K562 (cell line): Measurements from ENCODE around the gene DNASE1L2. TPM values are rescaled to one million over a fixed set of nuclear protein-coding genes. Genes with fewer than 3 reads are reported as not detected.
A peak's percentile ranks its signal among the peaks of the same experiment; 100 is the strongest.

Experiments used
- CHD1 ChIP-seq: fragments of 200-600 bp; sonication (generic); IDR thresholded peaks from one replicate; pipeline ENCODE4 v1.6.1; 2012; ENCODE audit warnings: mild to moderate bottlenecking, moderate library complexity, low read length, inconsistent platforms
- CXXC5 ChIP-seq: fragments of 250-450 bp; sonication (Bioruptor Pico); IDR thresholded peaks from 2 replicates; pipeline ENCODE4 v1.8.0; 2022; ENCODE audit warnings: inconsistent platforms, mild to moderate bottlenecking, moderate library complexity
- HEY1 ChIP-seq: fragments of 250-450 bp; sonication (Bioruptor Pico); IDR thresholded peaks from 2 replicates; pipeline ENCODE4 v1.5.0; 2020; ENCODE audit warnings: mild to moderate bottlenecking, moderate library complexity, borderline replicate concordance
- KAT8 ChIP-seq: fragments of 450-650 bp; IDR thresholded peaks from 2 replicates; pipeline ENCODE4 v1.6.1; 2016; ENCODE audit warnings: low read depth, mild to moderate bottlenecking
- KHSRP ChIP-seq: fragments of 450-650 bp; IDR thresholded peaks from 2 replicates; pipeline ENCODE4 v1.6.1; 2017
- MEIS2 ChIP-seq: fragments of 450-650 bp; IDR thresholded peaks from 2 replicates; pipeline ENCODE4 v1.6.1; 2014; ENCODE audit warnings: mild to moderate bottlenecking; ENCODE audit not compliant: partially characterized antibody
- MTA1 ChIP-seq: fragments of 450-650 bp; IDR thresholded peaks from 2 replicates; pipeline ENCODE4 v1.6.1; 2017; ENCODE audit warnings: borderline replicate concordance
- MYC ChIP-seq, 2 experiments: fragments of 250-450 bp in 1 of 2; sonication (Bioruptor Pico) in 1 of 2; IDR thresholded peaks; 2 replicates each; pipeline versions ENCODE4 v1.5.1 to v1.6.1; 2012 to 2021; ENCODE audit warnings: low read depth in 2 of 2, borderline replicate concordance in 1 of 2, improper control_type of control experiment in 1 of 2, low read length in 1 of 2, mild to moderate bottlenecking in 1 of 2, moderate library complexity in 1 of 2
- NCOR1 ChIP-seq: fragments of 450-650 bp; IDR thresholded peaks from 2 replicates; pipeline ENCODE4 v1.6.1; 2016; ENCODE audit warnings: mild to moderate bottlenecking, moderate library complexity
- OTX1 ChIP-seq: fragments of 450-650 bp; formaldehyde crosslinking; IDR thresholded peaks from 2 replicates; pipeline ENCODE4 v1.4.0; 2022; ENCODE audit warnings: mild to moderate bottlenecking
- SOX6 ChIP-seq: fragments of 450-650 bp; IDR thresholded peaks from 2 replicates; pipeline ENCODE4 v1.6.1; 2014; ENCODE audit warnings: mild to moderate bottlenecking
- TAF1 ChIP-seq: IDR thresholded peaks from 2 replicates; pipeline ENCODE4 v1.6.1; 2011; ENCODE audit warnings: mild to moderate bottlenecking, low read length, moderate library complexity; ENCODE audit not compliant: insufficient read depth, control insufficient read depth, severe bottlenecking; ENCODE audit errors: extremely low read depth
- TRIM28 ChIP-seq: fragments of 450-650 bp; IDR thresholded peaks from 2 replicates; pipeline ENCODE4 v1.6.1; 2017
- YY1 ChIP-seq, 3 experiments: IDR thresholded peaks; 2 replicates each; pipeline ENCODE4 v1.6.1; 2011; ENCODE audit warnings: low read length in 2 of 3, mild to moderate bottlenecking in 2 of 3, moderate library complexity in 2 of 3, borderline replicate concordance in 1 of 3, control low read depth in 1 of 3, low read depth in 1 of 3; ENCODE audit not compliant: insufficient read depth in 3 of 3, insufficient replicate concordance in 2 of 3, control insufficient read depth in 1 of 3, insufficient read length in 1 of 3; ENCODE audit errors: extremely low read depth in 1 of 3
- ZFP1 ChIP-seq: fragments of 450-650 bp; formaldehyde crosslinking; IDR thresholded peaks from 2 replicates; pipeline ENCODE4 v1.4.0; 2020; ENCODE audit warnings: mild to moderate bottlenecking, mixed read lengths
- ZKSCAN1 ChIP-seq: fragments of 150-350 bp; IDR thresholded peaks from 2 replicates; pipeline ENCODE4 v1.6.1; 2016; ENCODE audit warnings: low read depth, low read length
- ZNF12 ChIP-seq: sonication (generic); formaldehyde crosslinking; IDR thresholded peaks from 2 replicates; pipeline ENCODE4 v1.4.0; 2020; ENCODE audit warnings: mild to moderate bottlenecking, missing genetic modification reagents
- ZNF165 ChIP-seq: fragments of 250-450 bp; sonication (Bioruptor Pico); IDR thresholded peaks from 2 replicates; pipeline ENCODE4 v1.4.0; 2020; ENCODE audit warnings: borderline replicate concordance
- ZNF174 ChIP-seq: fragments of 250-450 bp; sonication (Bioruptor Pico); IDR thresholded peaks from 2 replicates; pipeline ENCODE4 v1.4.0; 2020; ENCODE audit warnings: mild to moderate bottlenecking
- ZNF561 ChIP-seq: fragments of 450-650 bp; formaldehyde crosslinking; conservative IDR thresholded peaks from 2 replicates; pipeline ENCODE4 v1.4.0; 2020; ENCODE audit warnings: mild to moderate bottlenecking, moderate library complexity
- polyA plus RNA-seq, 8 experiments: library from polyadenylated mRNA; depleted of rRNA in 4 of 8; stranded (reverse) in 5 of 8; unstranded in 3 of 8; fragments of >200 nt; fragmentation: Nextera tagmentation in 2 of 8; fragmentation: Illumina TruSeq in 1 of 8; extraction: Ambion mirVana in 2 of 8; extraction: Trizol in 1 of 8; gene quantifications; 2 replicates each; pipeline versions ENCODE4 v1.2.1 to v1.2.3, GENCODE V29; 2011 to 2014; ENCODE audit warnings: inconsistent platforms in 1 of 8, missing spikeins in 1 of 8
- total RNA-seq, 7 experiments: library from RNA; depleted of rRNA in 6 of 7; stranded (reverse); fragments of >200 nt in 6 of 7; fragmentation: Illumina TruSeq in 2 of 7; extraction: Trizol in 2 of 7; gene quantifications; 2 replicates each; pipeline versions ENCODE4 v1.2.1 to v1.2.3, GENCODE V29; 2011 to 2021; ENCODE audit warnings: low replicate concordance in 1 of 7
- TF ChIP-seq, protein P1 (sequence below): fragments of 250-450 bp; sonication (Bioruptor Pico); IDR thresholded peaks from 2 replicates; pipeline ENCODE4 v1.8.0; 2022; ENCODE audit warnings: inconsistent platforms
- TF ChIP-seq, protein P2 (sequence below): fragments of 150-350 bp; conservative IDR thresholded peaks from 2 replicates; pipeline ENCODE4 v1.6.1; 2014; ENCODE audit warnings: low read length
- TF ChIP-seq, protein P3 (sequence below): fragments of 250-450 bp; sonication (Bioruptor Pico); IDR thresholded peaks from 2 replicates; pipeline ENCODE4 v1.4.0; 2020

The DNASE1L2 gene
- total and polyA plus RNA-seq, 9 of the 15 experiments (the other 6 are each of a cell fraction or from before 2014, with no cell fraction given) = 0.08 to 2.7 (median 1.7) TPM; not detected in 1

DNA sequence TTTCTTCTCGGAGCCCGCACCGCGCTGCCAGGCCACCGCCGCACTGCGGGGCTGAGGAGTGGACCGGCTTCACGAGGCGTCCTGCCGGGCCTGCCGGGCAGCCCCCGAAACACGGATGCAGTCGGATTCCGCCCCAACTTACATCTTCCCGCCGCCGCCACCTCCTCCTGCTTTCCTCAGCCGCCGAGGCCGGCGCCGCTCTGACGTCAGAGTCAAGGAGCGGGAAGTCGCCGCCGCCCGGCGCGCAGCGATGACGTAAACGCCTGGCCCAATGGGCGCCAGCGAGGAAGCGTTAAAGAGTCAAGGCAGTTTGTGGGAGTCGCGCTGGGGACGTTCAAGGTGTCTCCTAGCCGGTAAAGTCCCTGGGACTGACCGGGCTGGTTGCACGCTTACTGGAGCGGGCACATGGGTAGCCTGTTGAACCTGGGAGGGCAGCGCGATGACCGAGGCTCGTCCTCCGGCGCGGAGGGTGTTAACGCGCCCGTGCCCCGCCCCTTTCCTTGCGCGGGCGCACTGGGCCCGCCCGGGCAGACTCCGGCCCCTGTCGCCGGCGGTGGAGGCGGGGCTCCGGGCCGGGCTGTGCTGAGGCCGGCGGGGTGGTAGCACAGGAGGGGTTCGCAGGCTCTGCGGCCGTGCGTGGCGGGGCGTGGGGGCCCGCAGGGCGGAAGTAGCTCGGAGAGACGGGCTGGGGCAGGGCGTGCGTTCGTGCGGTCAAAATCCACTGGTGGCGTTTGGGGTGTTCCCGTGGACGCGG is 31.8 kb downstream of the DNASE1L2 start, which contains the start of gene RNPS1 (continued):
- TF ChIP-seq MYC (IDR thresholded peaks at IDR 0.05; ENCODE audit: low read depth, low read length) = peak; percentile 100
- TF ChIP-seq MYC (CRISPR knock-in tag; IDR thresholded peaks at IDR 0.05; ENCODE audit: borderline replicate concordance, low read depth) = peak; percentile 99
- TF ChIP-seq CXXC5 (CRISPR knock-in tag) = peak; percentile 86
- TF ChIP-seq ZKSCAN1 = no peak
- TF ChIP-seq MTA1 = peak; percentile 99
- TF ChIP-seq ZNF165 (CRISPR knock-in tag) = no peak
- no peak for TF ChIP-seq ZNF174 (CRISPR knock-in tag)
- peak; percentile 98 for TF ChIP-seq KHSRP
- TF ChIP-seq, protein P1, sequence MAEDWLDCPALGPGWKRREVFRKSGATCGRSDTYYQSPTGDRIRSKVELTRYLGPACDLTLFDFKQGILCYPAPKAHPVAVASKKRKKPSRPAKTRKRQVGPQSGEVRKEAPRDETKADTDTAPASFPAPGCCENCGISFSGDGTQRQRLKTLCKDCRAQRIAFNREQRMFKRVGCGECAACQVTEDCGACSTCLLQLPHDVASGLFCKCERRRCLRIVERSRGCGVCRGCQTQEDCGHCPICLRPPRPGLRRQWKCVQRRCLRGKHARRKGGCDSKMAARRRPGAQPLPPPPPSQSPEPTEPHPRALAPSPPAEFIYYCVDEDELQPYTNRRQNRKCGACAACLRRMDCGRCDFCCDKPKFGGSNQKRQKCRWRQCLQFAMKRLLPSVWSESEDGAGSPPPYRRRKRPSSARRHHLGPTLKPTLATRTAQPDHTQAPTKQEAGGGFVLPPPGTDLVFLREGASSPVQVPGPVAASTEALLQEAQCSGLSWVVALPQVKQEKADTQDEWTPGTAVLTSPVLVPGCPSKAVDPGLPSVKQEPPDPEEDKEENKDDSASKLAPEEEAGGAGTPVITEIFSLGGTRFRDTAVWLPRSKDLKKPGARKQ (CRISPR knock-in tag) = no peak
- TF ChIP-seq, protein P2, sequence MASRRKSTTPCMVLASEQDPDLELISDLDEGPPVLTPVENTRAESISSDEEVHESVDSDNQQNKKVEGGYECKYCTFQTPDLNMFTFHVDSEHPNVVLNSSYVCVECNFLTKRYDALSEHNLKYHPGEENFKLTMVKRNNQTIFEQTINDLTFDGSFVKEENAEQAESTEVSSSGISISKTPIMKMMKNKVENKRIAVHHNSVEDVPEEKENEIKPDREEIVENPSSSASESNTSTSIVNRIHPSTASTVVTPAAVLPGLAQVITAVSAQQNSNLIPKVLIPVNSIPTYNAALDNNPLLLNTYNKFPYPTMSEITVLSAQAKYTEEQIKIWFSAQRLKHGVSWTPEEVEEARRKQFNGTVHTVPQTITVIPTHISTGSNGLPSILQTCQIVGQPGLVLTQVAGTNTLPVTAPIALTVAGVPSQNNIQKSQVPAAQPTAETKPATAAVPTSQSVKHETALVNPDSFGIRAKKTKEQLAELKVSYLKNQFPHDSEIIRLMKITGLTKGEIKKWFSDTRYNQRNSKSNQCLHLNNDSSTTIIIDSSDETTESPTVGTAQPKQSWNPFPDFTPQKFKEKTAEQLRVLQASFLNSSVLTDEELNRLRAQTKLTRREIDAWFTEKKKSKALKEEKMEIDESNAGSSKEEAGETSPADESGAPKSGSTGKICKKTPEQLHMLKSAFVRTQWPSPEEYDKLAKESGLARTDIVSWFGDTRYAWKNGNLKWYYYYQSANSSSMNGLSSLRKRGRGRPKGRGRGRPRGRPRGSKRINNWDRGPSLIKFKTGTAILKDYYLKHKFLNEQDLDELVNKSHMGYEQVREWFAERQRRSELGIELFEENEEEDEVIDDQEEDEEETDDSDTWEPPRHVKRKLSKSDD = no peak
- no peak; the same call in 1 of the 2 replicates for TF ChIP-seq SOX6
- TF ChIP-seq, protein P3, sequence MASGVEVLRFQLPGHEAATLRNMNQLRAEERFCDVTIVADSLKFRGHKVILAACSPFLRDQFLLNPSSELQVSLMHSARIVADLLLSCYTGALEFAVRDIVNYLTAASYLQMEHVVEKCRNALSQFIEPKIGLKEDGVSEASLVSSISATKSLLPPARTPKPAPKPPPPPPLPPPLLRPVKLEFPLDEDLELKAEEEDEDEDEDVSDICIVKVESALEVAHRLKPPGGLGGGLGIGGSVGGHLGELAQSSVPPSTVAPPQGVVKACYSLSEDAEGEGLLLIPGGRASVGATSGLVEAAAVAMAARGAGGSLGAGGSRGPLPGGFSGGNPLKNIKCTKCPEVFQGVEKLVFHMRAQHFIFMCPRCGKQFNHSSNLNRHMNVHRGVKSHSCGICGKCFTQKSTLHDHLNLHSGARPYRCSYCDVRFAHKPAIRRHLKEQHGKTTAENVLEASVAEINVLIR (CRISPR knock-in tag) = peak; percentile 99
- peak; percentile 64 for TF ChIP-seq NCOR1
- TF ChIP-seq TRIM28 = peak; percentile 31; the same call in 1 of the 2 replicates
- 0 out of 2 replicates have a peak, but pooled peaks have one; percentile 66 for TF ChIP-seq OTX1 (CRISPR knock-in tag)
- peak; percentile 68 for TF ChIP-seq MEIS2
- TF ChIP-seq ZFP1 = no peak
- no peak for TF ChIP-seq ZNF561 (CRISPR knock-in tag)
- no peak for TF ChIP-seq CHD1
- TF ChIP-seq TAF1 = peak; percentile 54
- TF ChIP-seq ZNF12 = no peak
- TF ChIP-seq HEY1 (CRISPR knock-in tag) = no peak; the same call in 1 of the 2 replicates
- peak; percentile 43 to 84 (median 73) for TF ChIP-seq YY1 (IDR thresholded peaks at IDR 0.05; ENCODE audit: borderline replicate concordance in 1 of 3, control insufficient read depth in 1 of 3, extremely low read depth in 1 of 3, insufficient read depth in 3 of 3, insufficient read length in 1 of 3, insufficient replicate concordance in 2 of 3, low read depth in 1 of 3, low read length in 2 of 3)
- peak; percentile 68; the same call in 1 of the 2 replicates for TF ChIP-seq KAT8
